NCI-H510A (cell line): ENCODE results near the gene CD83.
"Not testable (repeated sequence)": the region's sequence is repeated elsewhere in the genome, so short reads cannot be mapped to it uniquely, and the experiment has no call there.

Source experiments
- DNase-seq: peaks from one replicate; lab custom pipeline; 2025; lab: John Stamatoyannopoulos, UW

Gene CD83

GRCh38 chr6:14117158-14118090 is at the start of gene CD83:
TSS of gene CD83 (plus strand) at chr6:14117772. CDS start at chr6:14117812, 40 bp downstream.
- DNase-seq, result peak; percentile 40

DNA sequence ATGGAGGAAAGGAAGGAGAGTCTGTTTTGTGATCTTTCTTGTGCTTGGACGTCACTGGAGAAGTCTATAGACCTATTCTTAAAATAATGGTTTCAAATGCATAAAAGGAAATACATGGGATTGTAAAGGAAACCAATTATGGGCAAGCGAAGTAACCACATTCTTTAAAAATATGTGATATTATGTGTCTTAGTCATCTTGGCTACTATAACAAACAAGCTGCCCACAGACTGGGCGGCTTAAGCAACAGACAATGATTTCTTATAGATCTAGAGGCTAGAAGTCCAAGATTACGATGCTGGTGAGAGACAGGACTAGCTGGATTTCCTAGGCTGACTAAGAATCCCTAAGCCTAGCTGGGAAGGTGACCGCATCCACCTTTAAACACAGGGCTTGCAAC is 49.4 kb upstream of the CD83 start:
- DNase-seq, result no peak

DNA sequence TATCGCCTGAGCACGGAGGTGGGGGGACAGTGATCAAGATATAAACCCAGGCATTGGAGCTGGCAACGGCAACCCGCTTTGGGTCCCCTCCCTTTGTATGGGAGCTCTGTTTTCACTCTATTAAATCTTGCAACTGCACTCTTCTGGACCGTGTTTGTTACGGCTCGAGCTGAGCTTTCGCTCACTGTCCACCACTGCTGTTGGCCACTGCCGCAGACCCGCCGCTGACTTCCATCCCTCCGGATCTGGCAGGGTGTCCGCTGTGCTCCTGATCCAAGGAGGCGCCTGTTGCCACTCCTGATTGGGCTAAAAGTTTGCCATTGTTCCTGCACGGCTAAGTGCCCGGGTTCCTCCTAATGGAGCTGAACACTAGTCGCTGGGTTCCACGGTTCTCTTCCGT is 48.9 kb upstream of the CD83 start:
- no peak for DNase-seq

- no peak for DNase-seq
These were observed 47.1 kb upstream of the CD83 start for GRCh38 chr6:14070457-14070856.

DNA sequence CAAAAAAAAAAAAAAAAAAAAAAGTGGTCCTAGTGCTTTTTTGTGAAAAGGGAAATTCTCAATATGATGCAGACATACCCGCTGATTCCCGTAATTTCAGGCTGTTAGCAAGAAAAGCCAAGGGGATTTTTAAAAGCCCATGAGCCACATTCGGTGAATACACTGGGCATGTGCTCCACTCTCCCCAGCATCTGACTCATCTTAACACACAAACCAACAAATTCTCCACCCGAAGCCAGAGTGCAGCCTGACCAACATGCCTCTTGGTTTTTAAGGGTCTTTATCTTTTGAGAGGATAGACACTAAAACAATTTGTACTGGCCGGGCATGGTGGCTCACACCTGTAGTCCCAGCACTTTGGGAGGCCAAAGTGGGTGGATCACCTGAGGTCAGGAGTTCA is 45.5 kb upstream of the CD83 start:
- DNase-seq, result no peak

DNA sequence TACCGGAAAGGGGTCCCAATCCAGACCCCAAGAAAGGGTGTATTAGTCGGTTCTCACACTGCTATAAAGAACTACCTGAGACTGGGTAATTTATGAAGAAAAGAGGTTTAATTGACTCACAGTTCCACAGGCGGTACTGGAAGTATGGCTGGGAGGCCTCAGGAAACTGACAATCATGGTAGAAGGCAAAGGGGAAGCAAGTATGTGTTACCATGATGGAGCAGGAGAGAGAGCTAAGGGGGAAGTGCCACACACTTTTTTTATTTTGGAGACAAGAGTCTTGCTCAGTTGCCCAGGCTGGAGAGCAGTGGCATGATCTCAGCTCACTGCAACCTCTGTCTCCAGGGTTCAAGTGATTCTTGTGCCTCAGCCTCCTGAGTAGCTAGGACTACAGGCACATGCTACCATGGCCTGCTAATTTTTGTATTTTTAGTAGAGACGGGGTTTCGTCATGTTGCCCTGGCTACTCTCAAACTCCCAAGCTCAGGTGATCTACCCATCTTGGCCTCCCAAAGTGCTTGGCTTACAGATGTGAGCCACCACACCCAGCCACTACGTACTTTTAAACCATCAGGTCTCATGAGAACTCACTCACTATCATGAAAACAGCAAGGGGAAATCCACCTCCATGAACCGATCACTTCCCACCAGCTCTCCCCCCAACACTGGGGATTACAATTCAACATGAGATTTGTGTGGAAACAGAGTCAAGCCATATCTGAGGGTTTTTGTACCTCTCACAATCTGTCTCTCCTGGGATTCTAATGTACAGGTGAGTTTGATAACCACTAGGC is 43.8 kb upstream of the CD83 start:
- not testable (repeated sequence) for DNase-seq

GRCh38 chr6:14074476-14075094 is 43.0 kb upstream of the CD83 start:
- no peak for DNase-seq

- no peak for DNase-seq
These were observed 42.5 kb upstream of the CD83 start for GRCh38 chr6:14075095-14075503.

DNA sequence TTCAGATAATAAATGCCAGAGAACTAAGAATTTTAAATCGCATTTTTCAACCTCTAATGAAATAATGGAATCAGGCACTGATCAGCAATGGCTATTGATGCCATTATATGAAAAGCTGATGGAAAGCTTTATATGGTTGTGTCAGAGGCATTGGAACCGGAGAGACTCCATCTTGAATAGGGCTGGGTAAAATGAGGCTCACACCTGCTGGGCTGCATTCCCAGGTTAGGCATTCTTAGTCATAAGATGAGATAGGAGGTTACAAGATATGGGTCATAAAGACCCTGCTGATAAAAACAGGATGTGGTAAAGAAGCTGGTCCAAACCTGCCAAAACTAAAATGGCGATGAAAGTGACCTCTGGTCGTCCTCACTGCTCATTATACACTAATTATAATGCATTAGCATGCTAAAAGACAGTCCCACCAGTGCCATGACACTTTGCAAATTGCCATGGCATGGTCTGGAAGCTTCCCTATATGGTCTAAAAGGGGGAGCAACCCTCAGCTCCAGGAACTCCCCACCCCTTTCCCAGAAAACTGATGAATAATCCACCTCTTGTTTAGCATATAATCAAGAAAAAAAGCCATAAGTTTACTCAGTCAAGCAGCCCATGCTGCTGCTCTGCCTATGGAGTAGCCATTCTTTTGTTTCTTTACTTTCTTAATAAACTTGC is 40.2 kb upstream of the CD83 start:
- DNase-seq, result no peak

- no peak for DNase-seq
These were observed 38.1 kb upstream of the CD83 start for GRCh38 chr6:14079433-14079832.

- DNase-seq, result no peak
These were observed 37.6 kb upstream of the CD83 start for GRCh38 chr6:14079971-14080370.

DNA sequence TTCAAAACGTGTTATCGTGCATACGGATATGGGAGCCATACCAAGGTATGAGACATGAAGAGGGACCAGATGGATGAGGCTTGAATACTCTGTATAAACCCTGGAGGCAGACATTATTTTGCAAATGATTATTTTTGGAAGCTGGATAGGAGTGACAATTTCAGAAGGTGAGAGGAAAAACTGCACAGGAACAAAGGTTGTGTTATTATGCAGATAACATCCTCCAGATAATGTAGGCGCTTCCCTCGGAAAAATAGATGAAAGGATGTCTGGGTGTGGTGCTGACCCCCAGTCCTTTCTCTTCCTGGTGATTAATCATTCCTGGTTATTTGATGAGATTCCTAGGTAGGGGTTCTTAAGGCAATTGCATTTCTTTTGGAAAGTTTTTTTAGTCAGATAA is 36.4 kb upstream of the CD83 start:
- DNase-seq, result no peak

- DNase-seq, result no peak
These were observed 34.8 kb upstream of the CD83 start for GRCh38 chr6:14082771-14083170.

DNA sequence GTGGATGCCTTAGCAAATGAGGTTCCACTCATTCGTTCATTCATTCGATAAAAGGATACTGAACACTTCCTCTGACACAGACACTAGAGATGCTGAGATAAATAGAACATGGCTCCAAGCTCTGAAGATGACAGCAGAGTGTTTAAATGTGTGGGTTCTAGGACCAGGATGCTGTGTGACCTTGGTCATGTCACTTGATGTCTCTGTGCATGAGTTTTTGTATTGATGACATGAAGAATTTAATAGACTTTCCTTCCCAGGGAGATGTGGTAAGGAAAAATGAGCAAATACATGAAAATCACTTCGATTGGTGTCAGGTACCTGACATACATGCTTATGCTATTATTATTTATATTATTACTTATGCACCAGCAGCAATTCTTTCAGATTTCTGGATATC is 34.3 kb upstream of the CD83 start:
- DNase-seq, result no peak

DNA sequence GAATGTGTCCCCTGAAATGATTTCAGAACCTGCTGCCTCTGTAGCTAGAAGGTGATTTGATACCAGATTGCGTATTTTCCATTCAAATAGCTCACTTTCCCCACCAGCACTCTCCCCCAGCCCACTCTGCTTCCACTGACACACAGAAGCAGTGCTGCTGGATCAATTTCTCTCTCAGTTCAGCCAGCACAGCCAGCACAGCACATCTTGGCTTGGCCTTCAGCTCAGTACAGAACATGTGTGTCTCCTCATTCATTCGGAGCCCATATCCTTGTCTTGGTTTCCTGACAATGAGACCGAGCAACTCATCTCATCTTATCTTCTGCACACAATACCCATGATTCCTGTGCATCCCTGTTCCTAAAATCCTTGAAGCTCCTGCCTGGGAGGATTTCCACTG is 33.8 kb upstream of the CD83 start:
- no peak for DNase-seq

DNA sequence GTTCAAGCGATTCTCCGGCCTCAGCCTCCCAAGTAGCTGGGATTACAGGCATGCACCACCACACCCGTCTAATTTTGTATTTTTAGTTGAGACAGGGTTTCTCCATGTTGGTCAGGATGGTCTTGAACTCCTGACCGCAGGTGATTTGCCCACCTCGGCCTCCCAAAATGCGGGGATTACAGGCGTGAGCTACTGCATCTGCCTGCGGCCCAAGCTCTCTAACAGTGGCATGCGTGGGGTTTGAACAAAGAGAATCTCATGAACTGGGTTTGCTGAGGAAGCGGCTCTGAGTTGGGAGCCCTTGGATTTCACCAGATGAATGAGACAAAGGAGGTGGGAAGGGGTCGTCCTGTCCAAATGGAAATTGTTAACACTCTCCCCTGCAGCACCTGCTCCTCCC is 33.2 kb upstream of the CD83 start:
- DNase-seq, result no peak

DNA sequence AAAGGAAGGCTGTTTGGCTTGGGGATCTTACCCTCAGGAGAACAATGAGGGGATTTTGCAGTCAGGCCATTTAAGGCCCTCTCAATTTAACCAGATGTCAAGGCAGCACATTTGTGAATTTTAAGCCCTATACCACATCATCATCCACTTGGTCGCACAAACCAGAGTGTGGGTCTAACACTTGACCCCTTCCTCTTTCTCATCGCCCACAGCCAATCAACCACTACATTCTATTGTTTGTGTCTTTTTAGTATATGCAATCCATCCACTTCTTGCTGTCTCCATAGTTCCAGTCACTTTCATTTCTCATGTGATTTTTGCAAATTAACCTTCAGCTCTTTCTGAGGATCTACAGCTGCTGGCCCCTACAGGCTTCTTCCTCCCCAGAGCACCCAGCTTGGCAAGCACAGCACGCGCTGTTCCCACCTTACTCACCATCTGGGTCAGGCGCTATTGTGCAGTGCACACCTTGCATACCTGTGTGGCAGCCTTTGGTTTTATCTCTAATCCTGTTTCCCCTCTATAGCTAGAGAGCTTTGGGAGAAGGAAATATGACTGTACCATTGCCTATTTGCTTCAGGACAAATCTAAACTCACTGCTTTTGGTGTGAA is 32.3 kb upstream of the CD83 start:
- DNase-seq, result no peak

DNA sequence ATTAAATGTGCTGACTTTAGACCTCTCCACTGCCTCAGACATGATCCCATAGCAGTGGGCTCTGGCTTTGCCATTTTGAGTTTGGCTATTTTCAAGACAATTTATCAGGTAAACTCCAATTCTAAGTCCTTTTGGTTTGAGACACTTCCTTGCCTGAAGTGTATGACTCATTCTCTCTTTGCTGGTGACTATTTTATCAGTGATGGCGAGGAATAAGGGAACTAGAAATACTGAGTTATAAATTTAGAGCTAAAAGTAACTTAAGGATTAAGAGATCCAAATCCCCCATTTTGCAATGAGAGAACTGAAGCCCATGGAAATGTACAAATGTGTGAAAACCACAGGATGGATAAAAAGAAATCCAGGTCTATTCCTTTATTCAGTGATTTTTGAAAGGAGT is 30.9 kb upstream of the CD83 start:
- DNase-seq, result no peak

DNA sequence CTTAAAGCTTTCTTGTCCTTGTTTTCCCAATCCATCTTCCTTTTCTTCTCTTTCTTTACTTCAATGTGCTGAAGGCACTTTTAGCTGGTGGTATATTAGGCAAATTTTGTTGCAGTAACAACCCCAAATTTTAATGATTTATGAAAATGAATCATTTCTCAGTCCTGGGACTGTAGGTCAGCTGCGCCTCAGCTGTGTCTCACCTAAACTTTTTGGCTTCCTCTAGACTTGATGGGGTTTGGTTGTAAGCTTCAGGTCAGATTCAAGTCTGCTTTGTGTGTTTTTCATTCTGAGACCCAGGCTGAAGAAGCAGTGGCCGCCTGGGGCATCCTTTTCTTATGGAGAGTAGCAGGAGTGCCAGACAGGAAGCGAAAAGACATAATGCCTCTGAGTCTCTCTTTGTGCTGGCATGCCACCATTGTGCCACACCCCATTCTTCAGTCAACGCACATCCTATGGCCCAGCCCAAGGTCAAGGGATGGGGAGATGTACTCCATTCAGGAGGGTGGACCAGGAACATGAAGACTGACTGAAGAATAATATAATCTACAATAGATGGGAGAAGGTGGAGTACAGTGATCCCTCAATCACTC is 28.9 kb upstream of the CD83 start:
- no peak for DNase-seq

DNA sequence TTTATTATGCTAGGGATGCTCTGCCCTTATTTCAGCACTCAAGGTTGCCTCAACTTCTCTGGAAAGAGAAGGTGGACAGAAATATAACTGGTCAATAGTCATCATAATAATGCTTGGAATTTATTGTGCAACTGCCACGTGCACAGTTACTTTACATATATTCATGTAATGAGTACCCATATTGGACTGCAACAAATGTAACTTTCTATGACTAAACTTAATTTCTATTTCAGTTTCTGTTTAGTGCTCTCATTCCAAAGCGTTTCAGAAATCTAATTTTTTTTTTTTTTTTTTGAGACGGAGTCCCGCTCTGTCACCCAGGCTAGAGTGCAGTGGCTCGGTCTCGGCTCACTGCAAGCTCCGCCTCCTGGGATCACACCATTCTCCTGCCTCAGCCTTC is 28.3 kb upstream of the CD83 start:
- DNase-seq, result no peak

DNA sequence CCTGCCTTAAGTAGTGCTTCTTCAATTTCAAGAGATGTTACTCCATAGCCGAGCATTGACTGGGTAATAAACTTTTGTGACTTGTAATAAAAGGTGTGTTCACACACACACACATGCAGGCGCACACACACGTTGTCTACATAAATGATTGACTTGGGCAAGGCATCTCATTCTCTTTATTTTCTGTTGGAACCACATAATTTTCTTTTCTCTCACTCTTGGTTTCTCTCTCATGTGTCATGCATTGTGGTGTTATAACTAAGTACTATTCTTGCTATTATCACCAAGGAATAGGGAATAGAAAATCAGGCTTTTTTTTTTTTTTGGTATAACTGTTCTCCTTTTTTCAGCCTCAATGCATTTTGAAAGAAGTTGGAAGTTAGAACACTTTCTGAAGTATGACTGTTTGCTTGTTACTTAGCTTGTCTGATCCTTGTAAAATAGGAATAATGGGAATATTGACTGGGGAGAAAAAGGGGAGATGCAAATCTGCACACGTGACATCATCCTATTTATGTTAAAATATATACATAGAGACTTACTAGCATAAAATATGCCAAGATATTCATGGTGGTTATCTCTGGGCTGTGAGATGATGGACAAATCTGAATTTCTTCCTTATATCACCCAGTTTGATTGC is 26.1 kb upstream of the CD83 start:
- DNase-seq, result no peak
